ENCODE measurements around the gene RXRG.

The RXRG gene

GRCh38 chr1:165441166-165441880 is 3.6 kb downstream of the RXRG start:
- Histone ChIP-seq H3K9ac (ENCODE audit: insufficient read length, low read depth) (no peak overlapping the region), H3K36me3 (ENCODE audit: insufficient read depth, insufficient read length, low read length) (no peaks in the 10 kb centered on the region)
- DNase-seq (ENCODE audit: low read depth, low spot score) = no peak

GRCh38 chr1:165439330-165439729 is 5.6 kb downstream of the RXRG start:
- peak; percentile 23 for DNase-seq (ENCODE audit: low read depth, low spot score)
- TF ChIP-seq ZNF274 (IDR thresholded peaks at IDR 0.05; ENCODE audit: low read depth, low read length) (no peak), YY1 (IDR thresholded peaks at IDR 0.05; ENCODE audit: insufficient read depth, insufficient read length) (no peak), SUZ12 (IDR thresholded peaks at IDR 0.05; ENCODE audit: extremely low read depth, insufficient read depth, insufficient read length) (no peak)
- Histone ChIP-seq H3K4me3 (ENCODE audit: insufficient read length, low read depth) (no peak overlapping the region), H3K36me3 (ENCODE audit: insufficient read depth, insufficient read length, low read length) (no peaks in the 10 kb centered on the region), H3K4me1 (ENCODE audit: insufficient read depth, insufficient read length) (peaks cover 5% of the 10 kb centered on the region), H3K9ac (ENCODE audit: insufficient read length, low read depth) (no peak overlapping the region), H3K27me3 (ENCODE audit: insufficient read depth, insufficient read length) (peaks cover 19% of the 10 kb centered on the region), H3K9me3 (ENCODE audit: insufficient read depth, low read length) (no peaks in the 10 kb centered on the region)

More at GRCh38 chr1:165441166-165441880, 3.6 kb downstream of the RXRG start:
- TF ChIP-seq YY1 (IDR thresholded peaks at IDR 0.05; ENCODE audit: insufficient read depth, insufficient read length) (no peak), ZNF274 (IDR thresholded peaks at IDR 0.05; ENCODE audit: low read depth, low read length) (no peak), SUZ12 (IDR thresholded peaks at IDR 0.05; ENCODE audit: extremely low read depth, insufficient read depth, insufficient read length) (no peak)
- H3K9me3 ChIP-seq (ENCODE audit: insufficient read depth, low read length) = no peaks in the 10 kb centered on the region
- no peak overlapping the region for H3K4me3 ChIP-seq (ENCODE audit: insufficient read length, low read depth)
- peaks cover 39% of the 10 kb centered on the region for H3K27me3 ChIP-seq (ENCODE audit: insufficient read depth, insufficient read length)
- H3K4me1 ChIP-seq (ENCODE audit: insufficient read depth, insufficient read length) = peaks cover 8% of the 10 kb centered on the region

- no peaks in the 10 kb centered on the region for H3K36me3 ChIP-seq (ENCODE audit: insufficient read depth, insufficient read length, low read length)
Observed at GRCh38 chr1:165436994-165437393, 7.9 kb downstream of the RXRG start.

GRCh38 chr1:165435801-165436200 is 9.1 kb downstream of the RXRG start:
- no peak overlapping the region for H3K4me3 ChIP-seq (ENCODE audit: insufficient read length, low read depth)
- DNase-seq (ENCODE audit: low read depth, low spot score) = no peak
- H3K9ac ChIP-seq (ENCODE audit: insufficient read length, low read depth) = no peak overlapping the region
- no peaks in the 10 kb centered on the region for H3K4me1 ChIP-seq (ENCODE audit: insufficient read depth, insufficient read length)
- no peaks in the 10 kb centered on the region for H3K36me3 ChIP-seq (ENCODE audit: insufficient read depth, insufficient read length, low read length)
- H3K9me3 ChIP-seq (ENCODE audit: insufficient read depth, low read length) = no peaks in the 10 kb centered on the region
- H3K27me3 ChIP-seq (ENCODE audit: insufficient read depth, insufficient read length) = no peaks in the 10 kb centered on the region
- TF ChIP-seq YY1 (IDR thresholded peaks at IDR 0.05; ENCODE audit: insufficient read depth, insufficient read length) (no peak), ZNF274 (IDR thresholded peaks at IDR 0.05; ENCODE audit: low read depth, low read length) (no peak), SUZ12 (IDR thresholded peaks at IDR 0.05; ENCODE audit: extremely low read depth, insufficient read depth, insufficient read length) (no peak)

More at GRCh38 chr1:165436994-165437393, 7.9 kb downstream of the RXRG start:
- H3K4me1 ChIP-seq (ENCODE audit: insufficient read depth, insufficient read length) = no peaks in the 10 kb centered on the region
- no peak for DNase-seq (ENCODE audit: low read depth, low spot score)
- peaks cover 6% of the 10 kb centered on the region for H3K27me3 ChIP-seq (ENCODE audit: insufficient read depth, insufficient read length)
- no peaks in the 10 kb centered on the region for H3K9me3 ChIP-seq (ENCODE audit: insufficient read depth, low read length)
- TF ChIP-seq SUZ12 (IDR thresholded peaks at IDR 0.05; ENCODE audit: extremely low read depth, insufficient read depth, insufficient read length) (no peak), ZNF274 (IDR thresholded peaks at IDR 0.05; ENCODE audit: low read depth, low read length) (no peak), YY1 (IDR thresholded peaks at IDR 0.05; ENCODE audit: insufficient read depth, insufficient read length) (no peak)
- no peak overlapping the region for H3K4me3 ChIP-seq (ENCODE audit: insufficient read length, low read depth)
- H3K9ac ChIP-seq (ENCODE audit: insufficient read length, low read depth) = no peak overlapping the region

GRCh38 chr1:165434281-165434680 is 10.6 kb downstream of the RXRG start:
- H3K4me3 ChIP-seq (ENCODE audit: insufficient read length, low read depth) = no peak overlapping the region
- no peaks in the 10 kb centered on the region for H3K27me3 ChIP-seq (ENCODE audit: insufficient read depth, insufficient read length)
- H3K9me3 ChIP-seq (ENCODE audit: insufficient read depth, low read length) = no peaks in the 10 kb centered on the region
- no peaks in the 10 kb centered on the region for H3K36me3 ChIP-seq (ENCODE audit: insufficient read depth, insufficient read length, low read length)
- H3K9ac ChIP-seq (ENCODE audit: insufficient read length, low read depth) = no peak overlapping the region
- TF ChIP-seq ZNF274 (IDR thresholded peaks at IDR 0.05; ENCODE audit: low read depth, low read length) (no peak), SUZ12 (IDR thresholded peaks at IDR 0.05; ENCODE audit: extremely low read depth, insufficient read depth, insufficient read length) (no peak), YY1 (IDR thresholded peaks at IDR 0.05; ENCODE audit: insufficient read depth, insufficient read length) (no peak)
- DNase-seq (ENCODE audit: low read depth, low spot score) = peak; percentile 23
- H3K4me1 ChIP-seq (ENCODE audit: insufficient read depth, insufficient read length) = no peaks in the 10 kb centered on the region

- Histone ChIP-seq H3K36me3 (ENCODE audit: insufficient read depth, insufficient read length, low read length) (no peaks in the 10 kb centered on the region), H3K9ac (ENCODE audit: insufficient read length, low read depth) (no peak overlapping the region)
- DNase-seq (ENCODE audit: low read depth, low spot score) = no peak
Observed at GRCh38 chr1:165431079-165431478, 13.8 kb downstream of the RXRG start.

GRCh38 chr1:165426745-165427144 is 18.2 kb downstream of the RXRG start:
- H3K27me3 ChIP-seq (ENCODE audit: insufficient read depth, insufficient read length) = peaks cover 3% of the 10 kb centered on the region
- H3K4me1 ChIP-seq (ENCODE audit: insufficient read depth, insufficient read length) = no peaks in the 10 kb centered on the region
- no peaks in the 10 kb centered on the region for H3K36me3 ChIP-seq (ENCODE audit: insufficient read depth, insufficient read length, low read length)
- no peak overlapping the region for H3K9ac ChIP-seq (ENCODE audit: insufficient read length, low read depth)
- no peak for DNase-seq (ENCODE audit: low read depth, low spot score)
- no peaks in the 10 kb centered on the region; the same call in 1 of the 2 replicates for H3K9me3 ChIP-seq (ENCODE audit: insufficient read depth, low read length)
- TF ChIP-seq YY1 (IDR thresholded peaks at IDR 0.05; ENCODE audit: insufficient read depth, insufficient read length) (no peak), SUZ12 (IDR thresholded peaks at IDR 0.05; ENCODE audit: extremely low read depth, insufficient read depth, insufficient read length) (no peak), ZNF274 (IDR thresholded peaks at IDR 0.05; ENCODE audit: low read depth, low read length) (no peak)
- no peak overlapping the region for H3K4me3 ChIP-seq (ENCODE audit: insufficient read length, low read depth)

More at GRCh38 chr1:165431079-165431478, 13.8 kb downstream of the RXRG start:
- Histone ChIP-seq H3K4me3 (ENCODE audit: insufficient read length, low read depth) (no peak overlapping the region), H3K27me3 (ENCODE audit: insufficient read depth, insufficient read length) (no peaks in the 10 kb centered on the region), H3K4me1 (ENCODE audit: insufficient read depth, insufficient read length) (no peaks in the 10 kb centered on the region), H3K9me3 (ENCODE audit: insufficient read depth, low read length) (no peaks in the 10 kb centered on the region; the same call in 1 of the 2 replicates)
- TF ChIP-seq ZNF274 (IDR thresholded peaks at IDR 0.05; ENCODE audit: low read depth, low read length) (no peak), YY1 (IDR thresholded peaks at IDR 0.05; ENCODE audit: insufficient read depth, insufficient read length) (no peak), SUZ12 (IDR thresholded peaks at IDR 0.05; ENCODE audit: extremely low read depth, insufficient read depth, insufficient read length) (no peak)
